GM23338 (cell line): ENCODE results near the gene P2RX7. TPM values are rescaled to one million over a fixed set of nuclear protein-coding genes. Genes with fewer than 3 reads are reported as not detected.

Source experiments
- ATAC-seq: fragments of 200-7000 bp; cut with Tn5 transposase; 3 replicates; pipeline ENCODE4 v1.9.1; 2020
- DNase-seq: peaks from one replicate; pipeline ENCODE4 v3.0.0-alpha.2; 2015; ENCODE audit warnings: low spot score
- H2AFZ ChIP-seq: fragments of 200-600 bp; sonication (generic); 2 replicates; pipeline ENCODE4 v1.8.0; 2016; ENCODE audit warnings: antibody characterized with exemption, mild to moderate bottlenecking, moderate library complexity
- H3F3A ChIP-seq: fragments of 200-600 bp; sonication (generic); replicated peaks from 2 replicates; pipeline ENCODE4 v1.8.0; 2017; ENCODE audit warnings: antibody characterized with exemption, mixed run types, low read depth
- H3K27ac ChIP-seq: fragments of 200-600 bp; sonication (generic); 2 replicates; pipeline ENCODE4 v1.6.1; 2016; ENCODE audit warnings: low read depth
- H3K27me3 ChIP-seq: fragments of 200-600 bp; sonication (generic); 2 replicates; pipeline ENCODE4 v1.8.0; 2016; ENCODE audit warnings: mild to moderate bottlenecking, mixed run types, moderate library complexity; ENCODE audit not compliant: insufficient read depth
- H3K36me3 ChIP-seq: fragments of 200-600 bp; sonication (generic); 2 replicates; pipeline ENCODE4 v1.8.0; 2016; ENCODE audit warnings: mild to moderate bottlenecking; ENCODE audit not compliant: insufficient read depth
- H3K4me1 ChIP-seq: fragments of 200-600 bp; sonication (generic); 2 replicates; pipeline ENCODE4 v1.8.0; 2016; ENCODE audit warnings: mild to moderate bottlenecking, moderate library complexity; ENCODE audit not compliant: insufficient read depth
- H3K4me2 ChIP-seq: fragments of 200-600 bp; sonication (generic); 2 replicates; pipeline ENCODE4 v1.7.1; 2017; ENCODE audit warnings: mixed run types
- H3K4me3 ChIP-seq: fragments of 200-600 bp; sonication (generic); 2 replicates; pipeline ENCODE4 v1.6.1; 2016; ENCODE audit warnings: mixed run types
- H3K79me2 ChIP-seq: fragments of 200-600 bp; sonication (generic); replicated peaks from 2 replicates; pipeline ENCODE4 v1.8.0; 2017; ENCODE audit warnings: mild to moderate bottlenecking; ENCODE audit not compliant: insufficient read depth
- H3K9me2 ChIP-seq: fragments of 200-600 bp; sonication (generic); 2 replicates; pipeline ENCODE4 v1.8.0; 2017; ENCODE audit not compliant: insufficient read depth
- H4K20me1 ChIP-seq: fragments of 200-600 bp; sonication (generic); replicated peaks from 2 replicates; pipeline ENCODE4 v1.8.0; 2017; ENCODE audit warnings: mild to moderate bottlenecking; ENCODE audit not compliant: insufficient read depth
- H3K27ac Mint-ChIP-seq: 2 replicates; pipeline ENCODE4 v1.8.0; 2020; ENCODE audit warnings: inconsistent platforms, mild to moderate bottlenecking, moderate library complexity, mixed read lengths
- H3K27me3 Mint-ChIP-seq: 3 replicates; pipeline ENCODE4 v1.8.0; 2022; ENCODE audit warnings: low read depth, mild to moderate bottlenecking, moderate library complexity, mixed read lengths, inconsistent platforms; ENCODE audit not compliant: insufficient read depth, poor library complexity
- H3K36me3 Mint-ChIP-seq: 3 replicates; pipeline ENCODE4 v1.8.0; 2021; ENCODE audit warnings: low read depth, mild to moderate bottlenecking, inconsistent platforms, moderate library complexity, mixed read lengths
- H3K4me1 Mint-ChIP-seq: 3 replicates; pipeline ENCODE4 v1.8.0; 2020; ENCODE audit warnings: mild to moderate bottlenecking, inconsistent platforms, mixed read lengths
- H3K4me3 Mint-ChIP-seq: 3 replicates; pipeline ENCODE4 v1.8.0; 2021; ENCODE audit warnings: moderate library complexity, mild to moderate bottlenecking, inconsistent platforms, mixed read lengths
- H3K9me3 Mint-ChIP-seq: 3 replicates; pipeline ENCODE4 v1.8.0; 2020; ENCODE audit warnings: moderate library complexity, mild to moderate bottlenecking, inconsistent platforms, mixed read lengths
- CREB1 ChIP-seq: fragments of 250-450 bp; sonication (Bioruptor Pico); IDR thresholded peaks from 2 replicates; pipeline ENCODE4 v1.5.0; 2020; ENCODE audit warnings: low read depth, mild to moderate bottlenecking, moderate library complexity
- CTCF ChIP-seq, 2 experiments: fragments of 200-600 bp in 1 of 2; sonication (generic) in 1 of 2; conservative IDR thresholded peaks; 2 replicates each; pipeline versions ENCODE4 v1.5.1 to v1.6.1; 2016 to 2017; ENCODE audit warnings: antibody characterized with exemption in 2 of 2, low read depth in 2 of 2, mild to moderate bottlenecking in 2 of 2, moderate library complexity in 1 of 2
- JUNB ChIP-seq: IDR thresholded peaks from one replicate; pipeline ENCODE4 v1.6.1; 2016; ENCODE audit warnings: antibody characterized with exemption; ENCODE audit not compliant: unreplicated experiment
- STAT1 ChIP-seq: IDR thresholded peaks from one replicate; pipeline ENCODE4 v1.6.1; 2016; ENCODE audit warnings: antibody characterized with exemption; ENCODE audit not compliant: unreplicated experiment
- polyA plus RNA-seq: library from polyadenylated mRNA; unstranded; fragments of >200 nt; fragmentation: Nextera tagmentation; extraction: Ambion mirVana; gene quantifications from 2 replicates; pipeline ENCODE4 v1.2.1, GENCODE V29; 2016
- total RNA-seq: library from RNA; depleted of rRNA; stranded (reverse); fragments of >200 nt; shearing (Covaris generic); gene quantifications from 2 replicates; pipeline ENCODE4 v1.2.3, GENCODE V29; 2014
- TF ChIP-seq, protein P1 (sequence below): IDR thresholded peaks from one replicate; pipeline ENCODE4 v1.6.1; 2018; ENCODE audit warnings: antibody characterized with exemption; ENCODE audit not compliant: unreplicated experiment
- TF ChIP-seq, protein P2 (sequence below): IDR thresholded peaks from 2 replicates; pipeline ENCODE4 v1.6.1; 2016; ENCODE audit warnings: antibody characterized with exemption

Gene P2RX7
- total and polyA plus RNA-seq, 2 experiments from 2014 or later = 0.24 to 0.48 TPM

- TF ChIP-seq, protein P1, sequence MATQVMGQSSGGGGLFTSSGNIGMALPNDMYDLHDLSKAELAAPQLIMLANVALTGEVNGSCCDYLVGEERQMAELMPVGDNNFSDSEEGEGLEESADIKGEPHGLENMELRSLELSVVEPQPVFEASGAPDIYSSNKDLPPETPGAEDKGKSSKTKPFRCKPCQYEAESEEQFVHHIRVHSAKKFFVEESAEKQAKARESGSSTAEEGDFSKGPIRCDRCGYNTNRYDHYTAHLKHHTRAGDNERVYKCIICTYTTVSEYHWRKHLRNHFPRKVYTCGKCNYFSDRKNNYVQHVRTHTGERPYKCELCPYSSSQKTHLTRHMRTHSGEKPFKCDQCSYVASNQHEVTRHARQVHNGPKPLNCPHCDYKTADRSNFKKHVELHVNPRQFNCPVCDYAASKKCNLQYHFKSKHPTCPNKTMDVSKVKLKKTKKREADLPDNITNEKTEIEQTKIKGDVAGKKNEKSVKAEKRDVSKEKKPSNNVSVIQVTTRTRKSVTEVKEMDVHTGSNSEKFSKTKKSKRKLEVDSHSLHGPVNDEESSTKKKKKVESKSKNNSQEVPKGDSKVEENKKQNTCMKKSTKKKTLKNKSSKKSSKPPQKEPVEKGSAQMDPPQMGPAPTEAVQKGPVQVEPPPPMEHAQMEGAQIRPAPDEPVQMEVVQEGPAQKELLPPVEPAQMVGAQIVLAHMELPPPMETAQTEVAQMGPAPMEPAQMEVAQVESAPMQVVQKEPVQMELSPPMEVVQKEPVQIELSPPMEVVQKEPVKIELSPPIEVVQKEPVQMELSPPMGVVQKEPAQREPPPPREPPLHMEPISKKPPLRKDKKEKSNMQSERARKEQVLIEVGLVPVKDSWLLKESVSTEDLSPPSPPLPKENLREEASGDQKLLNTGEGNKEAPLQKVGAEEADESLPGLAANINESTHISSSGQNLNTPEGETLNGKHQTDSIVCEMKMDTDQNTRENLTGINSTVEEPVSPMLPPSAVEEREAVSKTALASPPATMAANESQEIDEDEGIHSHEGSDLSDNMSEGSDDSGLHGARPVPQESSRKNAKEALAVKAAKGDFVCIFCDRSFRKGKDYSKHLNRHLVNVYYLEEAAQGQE = no peak
- TF ChIP-seq, protein P2, sequence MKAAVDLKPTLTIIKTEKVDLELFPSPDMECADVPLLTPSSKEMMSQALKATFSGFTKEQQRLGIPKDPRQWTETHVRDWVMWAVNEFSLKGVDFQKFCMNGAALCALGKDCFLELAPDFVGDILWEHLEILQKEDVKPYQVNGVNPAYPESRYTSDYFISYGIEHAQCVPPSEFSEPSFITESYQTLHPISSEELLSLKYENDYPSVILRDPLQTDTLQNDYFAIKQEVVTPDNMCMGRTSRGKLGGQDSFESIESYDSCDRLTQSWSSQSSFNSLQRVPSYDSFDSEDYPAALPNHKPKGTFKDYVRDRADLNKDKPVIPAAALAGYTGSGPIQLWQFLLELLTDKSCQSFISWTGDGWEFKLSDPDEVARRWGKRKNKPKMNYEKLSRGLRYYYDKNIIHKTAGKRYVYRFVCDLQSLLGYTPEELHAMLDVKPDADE = no peak
- TF ChIP-seq CREB1 (CRISPR knock-in tag) (no peak), STAT1 (no peak), JUNB (no peak)
Observed at GRCh38 chr12:121232163-121232562, 99.5 kb downstream of the P2RX7 start (continued).

GRCh38 chr12:121232977-121233627 lies 100.4 kb downstream of the P2RX7 start:
- Histone ChIP-seq H4K20me1 (no peaks in the 10 kb centered on the region), H3K27ac (no peak overlapping the region), H3K36me3 (0 out of 2 replicates have a peak, but pooled peaks cover 2% of the 10 kb centered on the region), H3K27me3 (no peaks in the 10 kb centered on the region), H3K4me3 (no peak overlapping the region), H3K79me2 (no peaks in the 10 kb centered on the region), H3K9me2 (no peaks in the 10 kb centered on the region), H2AFZ (no peak overlapping the region), H3K4me1 (no peaks in the 10 kb centered on the region; the same call in 1 of the 2 replicates), H3K4me2 (no peak overlapping the region), H3F3A (no peaks in the 10 kb centered on the region)
- Mint-ChIP-seq H3K36me3 (peaks cover 11% of the 10 kb centered on the region), H3K4me3 (no peak overlapping the region), H3K4me1 (peaks cover 13% of the 10 kb centered on the region), H3K27me3 (peaks cover 5% of the 10 kb centered on the region), H3K9me3 (no peaks in the 10 kb centered on the region), H3K27ac (no peak overlapping the region)
- no peak for TF ChIP-seq STAT1
- TF ChIP-seq, protein P2 = no peak
- peak; percentile 41 to 46 for TF ChIP-seq CTCF (conservative IDR thresholded peaks at IDR 0.05; ENCODE audit: low read depth in 2 of 2)
- peak; percentile 39 for ATAC-seq
- DNase-seq = peak; percentile 59
